Measurements from ENCODE around the gene SLC12A8. TPM values are rescaled to one million over a fixed set of nuclear protein-coding genes. Genes with fewer than 3 reads are reported as not detected.

The SLC12A8 gene
- total and polyA plus RNA-seq, 2 of the 13 experiments (the other 11 are each of a cell fraction or from before 2014, with no cell fraction given): 0.44 to 0.71 TPM

DNA sequence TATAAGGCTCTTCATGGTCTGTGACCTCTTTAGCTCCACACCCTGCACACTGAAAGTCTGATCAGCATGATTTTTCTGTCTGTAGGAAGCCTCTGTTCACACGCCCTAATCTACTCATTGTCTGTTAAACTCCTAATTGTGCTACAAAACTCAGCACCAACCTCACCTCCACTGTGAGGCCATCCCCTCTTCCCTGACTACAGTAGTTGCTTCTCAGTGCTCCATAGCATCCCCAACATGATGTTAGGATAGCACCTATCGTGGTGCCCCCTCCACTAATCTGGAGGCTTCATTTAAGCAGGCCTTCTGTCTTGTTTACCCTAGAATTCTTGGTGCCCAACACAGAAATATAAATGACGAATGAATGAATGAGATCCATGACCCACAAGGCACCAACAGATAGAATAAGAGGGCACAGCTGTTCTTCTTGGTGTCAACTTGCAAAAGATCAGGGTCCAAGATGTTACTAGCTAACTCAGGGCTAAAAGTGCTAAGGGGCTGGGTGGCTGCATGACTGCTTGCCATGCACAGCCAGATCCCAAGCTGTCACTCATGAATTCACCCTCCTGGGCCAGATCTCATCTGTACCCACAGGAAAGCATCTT lies 101.6 kb downstream of the SLC12A8 start:
- peaks cover under 1 to 13% of the 10 kb centered on the region in 2 experiments; a peak in 4 of 5 replicates for H3K27me3 ChIP-seq (ENCODE audit: control insufficient read depth in 1 of 2, insufficient read depth in 2 of 2, low read length in 2 of 2)
- H3K4me2 ChIP-seq (ENCODE audit: low read depth, low read length): no peak overlapping the region
- no peak overlapping the region for H3K4me3 ChIP-seq (replicated peaks in 1 of 3; ENCODE audit: insufficient read depth in 1 of 3, low read depth in 2 of 3, low read length in 3 of 3)
- in situ Hi-C loops (cut with HindIII; ENCODE audit: extremely low pct_ligation_motif_present, low pct_unique_long_range_greater_than_20kb): no loop called here
- H3K36me3 ChIP-seq (replicated peaks in 1 of 2; ENCODE audit: control insufficient read depth in 1 of 2, insufficient read depth in 2 of 2, low read length in 2 of 2): no peaks in the 10 kb centered on the region
- ChIA-PET POLR2A (no interaction called here), CTCF (ENCODE audit: low intra/inter-chr PET ratio, low total read pairs) (no interaction called here)
- no peak overlapping the region for H3K27ac ChIP-seq (ENCODE audit: extremely low read length, insufficient read depth, low read length)
- H4K20me1 ChIP-seq (ENCODE audit: insufficient read depth, low read length): no peaks in the 10 kb centered on the region
- H3K9me3 ChIP-seq (ENCODE audit: low read length): no peaks in the 10 kb centered on the region
- no peak overlapping the region for H3K9ac ChIP-seq (ENCODE audit: insufficient read depth, low read depth, low read length)
- TF ChIP-seq, protein P1, sequence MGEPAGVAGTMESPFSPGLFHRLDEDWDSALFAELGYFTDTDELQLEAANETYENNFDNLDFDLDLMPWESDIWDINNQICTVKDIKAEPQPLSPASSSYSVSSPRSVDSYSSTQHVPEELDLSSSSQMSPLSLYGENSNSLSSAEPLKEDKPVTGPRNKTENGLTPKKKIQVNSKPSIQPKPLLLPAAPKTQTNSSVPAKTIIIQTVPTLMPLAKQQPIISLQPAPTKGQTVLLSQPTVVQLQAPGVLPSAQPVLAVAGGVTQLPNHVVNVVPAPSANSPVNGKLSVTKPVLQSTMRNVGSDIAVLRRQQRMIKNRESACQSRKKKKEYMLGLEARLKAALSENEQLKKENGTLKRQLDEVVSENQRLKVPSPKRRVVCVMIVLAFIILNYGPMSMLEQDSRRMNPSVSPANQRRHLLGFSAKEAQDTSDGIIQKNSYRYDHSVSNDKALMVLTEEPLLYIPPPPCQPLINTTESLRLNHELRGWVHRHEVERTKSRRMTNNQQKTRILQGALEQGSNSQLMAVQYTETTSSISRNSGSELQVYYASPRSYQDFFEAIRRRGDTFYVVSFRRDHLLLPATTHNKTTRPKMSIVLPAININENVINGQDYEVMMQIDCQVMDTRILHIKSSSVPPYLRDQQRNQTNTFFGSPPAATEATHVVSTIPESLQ (CRISPR knock-in tag; conservative IDR thresholded peaks at IDR 0.05): no peak
- TF ChIP-seq FOXO1 (CRISPR knock-in tag; IDR thresholded peaks at IDR 0.05): no peak
- TF ChIP-seq, protein P2, sequence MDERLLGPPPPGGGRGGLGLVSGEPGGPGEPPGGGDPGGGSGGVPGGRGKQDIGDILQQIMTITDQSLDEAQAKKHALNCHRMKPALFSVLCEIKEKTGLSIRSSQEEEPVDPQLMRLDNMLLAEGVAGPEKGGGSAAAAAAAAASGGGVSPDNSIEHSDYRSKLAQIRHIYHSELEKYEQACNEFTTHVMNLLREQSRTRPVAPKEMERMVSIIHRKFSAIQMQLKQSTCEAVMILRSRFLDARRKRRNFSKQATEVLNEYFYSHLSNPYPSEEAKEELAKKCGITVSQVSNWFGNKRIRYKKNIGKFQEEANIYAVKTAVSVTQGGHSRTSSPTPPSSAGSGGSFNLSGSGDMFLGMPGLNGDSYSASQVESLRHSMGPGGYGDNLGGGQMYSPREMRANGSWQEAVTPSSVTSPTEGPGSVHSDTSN (CRISPR knock-in tag; IDR thresholded peaks at IDR 0.05): no peak
- ATAC-seq (no peak), DNase-seq (ENCODE audit: low spot score) (no peak), FAIRE-seq (no peak)
- intact Hi-C loops (cut with micrococcal nuclease; ENCODE audit: unreplicated experiment): no loop called here
- peaks cover 10% of the 10 kb centered on the region for H3K4me1 ChIP-seq (ENCODE audit: insufficient read depth, low read length)
- no TSS peak for BruUV-seq (replicated peaks)
- WGBS (ENCODE audit: low lambda C conversion rate): 16% methylated on average over 3 of the region's 3 CpGs
- H3K79me2 ChIP-seq (ENCODE audit: insufficient read depth, low read length): no peaks in the 10 kb centered on the region
- no peak overlapping the region for H2AFZ ChIP-seq (ENCODE audit: low read length)

All from HepG2 (cell line).